ENCODE results near the gene ADM.

Gene ADM

DNA sequence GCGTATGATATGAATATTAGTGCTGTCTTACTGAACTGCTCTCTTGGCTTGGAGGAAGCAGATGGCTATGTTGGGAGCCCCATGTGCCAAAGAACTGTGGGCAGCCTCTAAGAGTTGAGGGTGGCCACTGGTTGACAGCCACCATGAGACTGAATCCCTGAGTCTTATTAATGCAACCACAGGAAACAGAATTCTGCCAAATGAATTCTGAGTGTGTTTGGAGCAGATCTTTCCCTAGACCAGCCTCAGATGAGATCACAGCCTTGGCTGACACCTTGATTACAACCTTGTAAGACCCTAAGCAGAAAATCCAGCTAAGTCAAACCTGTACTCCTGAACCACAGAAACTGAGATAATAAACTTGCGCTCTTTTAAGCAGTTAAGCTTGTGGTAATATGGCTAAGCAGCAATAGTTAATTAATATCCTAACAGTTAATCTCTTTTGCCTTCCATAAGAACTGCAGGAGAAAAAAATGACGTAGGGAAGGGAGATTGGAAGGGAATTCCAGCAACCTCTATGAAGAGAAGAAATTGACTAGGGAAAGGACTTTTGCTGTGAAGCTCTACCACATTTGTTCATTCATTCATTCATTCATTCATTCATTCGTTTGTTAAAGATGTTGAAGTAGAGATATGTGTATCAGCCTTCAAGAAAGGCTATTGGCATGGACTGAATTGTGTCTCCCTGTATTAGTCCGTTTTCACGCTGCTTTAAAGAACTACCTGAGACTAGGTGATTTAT lies 26.8 kb downstream of the ADM start:
- ChIA-PET POLR2A (no interaction called here), CTCF (no interaction called here)
- TF ChIP-seq TARDBP (IDR thresholded peaks at IDR 0.05), result no peak
- TF ChIP-seq CTBP1 (IDR thresholded peaks at IDR 0.05; ENCODE audit: borderline replicate concordance), result no peak
- TF ChIP-seq SP1 (IDR thresholded peaks at IDR 0.05), result no peak
- TF ChIP-seq ARNT (IDR thresholded peaks at IDR 0.05), result no peak
- no peak for TF ChIP-seq ELF4 (IDR thresholded peaks at IDR 0.05)
- TF ChIP-seq HDGF (IDR thresholded peaks at IDR 0.05; ENCODE audit: borderline replicate concordance), result no peak
- no peak for TF ChIP-seq NFRKB (IDR thresholded peaks at IDR 0.05)
- DNase-seq (ENCODE audit: extremely low spot score), result no peak

GRCh38 chr11:10333490-10333889 lies 28.6 kb downstream of the ADM start:
- TF ChIP-seq FOXA1 (IDR thresholded peaks at IDR 0.05) (no peak), TARDBP (IDR thresholded peaks at IDR 0.05) (no peak), CTBP1 (IDR thresholded peaks at IDR 0.05; ENCODE audit: borderline replicate concordance) (no peak), FOXM1 (IDR thresholded peaks at IDR 0.05; ENCODE audit: borderline replicate concordance) (no peak), SUZ12 (IDR thresholded peaks at IDR 0.05) (no peak), SP1 (IDR thresholded peaks at IDR 0.05) (no peak), BHLHE40 (IDR thresholded peaks at IDR 0.05; ENCODE audit: borderline replicate concordance) (no peak)
- POLR2A ChIA-PET, result no interaction called here
- DNase-seq (ENCODE audit: extremely low spot score), result no peak
- CTCF ChIA-PET, result no interaction called here

DNA sequence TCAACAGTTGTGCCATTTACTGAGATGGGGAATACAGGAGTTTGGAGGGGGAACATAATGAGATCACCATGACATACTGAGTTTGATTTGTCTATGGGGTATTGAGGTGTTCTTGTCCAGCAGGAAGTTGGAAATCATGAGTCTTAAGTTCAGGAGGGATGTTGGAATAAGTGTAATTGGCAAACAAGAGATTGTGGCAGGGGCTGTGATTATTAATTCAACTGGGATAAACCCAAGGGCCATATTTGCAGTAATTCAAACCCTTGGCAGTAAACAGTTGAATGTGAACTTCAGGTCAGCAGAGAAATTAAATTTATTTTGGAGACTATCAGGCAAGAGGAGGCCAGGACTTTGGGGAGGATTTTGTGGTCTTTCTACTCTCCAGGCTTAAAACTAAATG lies 33.4 kb downstream of the ADM start:
- ChIA-PET POLR2A (no interaction called here), CTCF (no interaction called here)
- no peak for DNase-seq (ENCODE audit: extremely low spot score)
- TF ChIP-seq TARDBP (IDR thresholded peaks at IDR 0.05) (no peak), HDGF (IDR thresholded peaks at IDR 0.05; ENCODE audit: borderline replicate concordance) (no peak), L3MBTL2 (conservative IDR thresholded peaks at IDR 0.05) (no peak), FOXK2 (IDR thresholded peaks at IDR 0.05) (no peak), ELF4 (IDR thresholded peaks at IDR 0.05) (no peak), CTBP1 (IDR thresholded peaks at IDR 0.05; ENCODE audit: borderline replicate concordance) (no peak), SP1 (IDR thresholded peaks at IDR 0.05) (no peak), LEF1 (IDR thresholded peaks at IDR 0.05; ENCODE audit: borderline replicate concordance) (no peak), BHLHE40 (IDR thresholded peaks at IDR 0.05; ENCODE audit: borderline replicate concordance) (no peak), ARNT (IDR thresholded peaks at IDR 0.05) (no peak), PKNOX1 (IDR thresholded peaks at IDR 0.05) (no peak), ZNF384 (IDR thresholded peaks at IDR 0.05) (no peak), SUZ12 (IDR thresholded peaks at IDR 0.05) (no peak), FOXM1 (IDR thresholded peaks at IDR 0.05; ENCODE audit: borderline replicate concordance) (no peak), FOXA1 (IDR thresholded peaks at IDR 0.05) (no peak)

DNA sequence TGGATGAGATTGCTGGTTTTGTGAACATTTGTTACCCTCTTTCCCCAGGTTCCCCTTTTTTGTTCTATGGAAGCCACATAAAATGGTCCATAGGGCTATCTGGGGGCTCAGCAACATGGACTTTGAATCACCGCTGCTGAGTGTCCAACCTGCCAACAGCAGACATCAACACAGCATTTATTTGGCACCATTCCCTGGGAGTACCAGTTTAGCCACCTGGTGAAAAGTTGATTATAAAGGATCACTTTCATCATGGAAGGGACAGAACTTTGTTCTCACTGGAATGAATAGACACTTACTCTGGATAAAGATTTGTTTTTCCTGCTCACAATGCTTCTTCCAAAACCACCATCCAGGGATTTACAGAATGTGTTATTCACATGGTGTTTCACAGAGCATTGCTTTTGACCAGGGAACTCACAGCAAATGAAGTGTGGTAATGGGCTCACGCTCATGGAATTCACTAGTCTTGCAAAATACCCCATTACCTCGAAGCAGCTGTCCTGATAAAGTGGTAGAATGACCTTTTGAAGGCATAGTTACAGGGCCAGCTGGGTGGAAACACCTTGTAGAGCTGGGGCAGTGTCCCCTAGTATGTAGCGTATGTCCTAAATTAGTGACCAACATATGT lies 43.9 kb downstream of the ADM start:
- POLR2A ChIA-PET, result no interaction called here
- DNase-seq (ENCODE audit: extremely low spot score), result no peak
- TF ChIP-seq L3MBTL2 (conservative IDR thresholded peaks at IDR 0.05) (no peak), CTBP1 (IDR thresholded peaks at IDR 0.05; ENCODE audit: borderline replicate concordance) (no peak), HDGF (IDR thresholded peaks at IDR 0.05; ENCODE audit: borderline replicate concordance) (no peak), SUZ12 (IDR thresholded peaks at IDR 0.05) (no peak), TARDBP (IDR thresholded peaks at IDR 0.05) (no peak), ELF4 (IDR thresholded peaks at IDR 0.05) (no peak), FOXA1 (IDR thresholded peaks at IDR 0.05) (no peak), FOXK2 (IDR thresholded peaks at IDR 0.05) (no peak), FOXM1 (IDR thresholded peaks at IDR 0.05; ENCODE audit: borderline replicate concordance) (no peak), NFRKB (IDR thresholded peaks at IDR 0.05) (no peak), ARNT (IDR thresholded peaks at IDR 0.05) (no peak), PKNOX1 (IDR thresholded peaks at IDR 0.05) (no peak), LEF1 (IDR thresholded peaks at IDR 0.05; ENCODE audit: borderline replicate concordance) (no peak), ZNF384 (IDR thresholded peaks at IDR 0.05) (no peak), SP1 (IDR thresholded peaks at IDR 0.05) (no peak), BHLHE40 (IDR thresholded peaks at IDR 0.05; ENCODE audit: borderline replicate concordance) (no peak)
- CTCF ChIA-PET, result interaction anchor here (0.7 kb wide), 1 partner anchor 40 kb away, joined by 3 read pairs; no protein-coding TSS in a partner anchor

DNA sequence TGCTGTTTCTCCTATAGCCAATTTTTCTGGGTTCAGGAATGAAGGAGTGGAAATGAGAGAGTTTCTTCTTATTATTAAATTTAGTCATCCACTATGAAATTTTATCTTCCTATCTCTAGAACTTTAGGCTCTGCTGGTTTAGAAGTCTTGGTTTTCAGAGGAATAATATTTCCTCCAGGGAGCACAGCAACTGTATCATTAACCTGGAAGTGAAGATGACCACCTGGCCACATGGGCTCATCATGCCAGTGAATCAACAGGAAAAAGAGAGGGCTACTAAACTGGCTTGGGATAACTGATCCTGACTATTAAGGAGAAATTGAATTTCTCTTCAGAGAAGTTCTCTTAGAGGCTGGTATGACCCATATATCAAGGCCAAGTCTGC lies 44.4 kb downstream of the ADM start:
- DNase-seq (ENCODE audit: extremely low spot score), result no peak
- TF ChIP-seq ZNF384 (IDR thresholded peaks at IDR 0.05) (no peak), FOXA1 (IDR thresholded peaks at IDR 0.05) (no peak), PKNOX1 (IDR thresholded peaks at IDR 0.05) (no peak), NFRKB (IDR thresholded peaks at IDR 0.05) (no peak), HDGF (IDR thresholded peaks at IDR 0.05; ENCODE audit: borderline replicate concordance) (no peak), L3MBTL2 (conservative IDR thresholded peaks at IDR 0.05) (no peak), ELF4 (IDR thresholded peaks at IDR 0.05) (no peak), FOXM1 (IDR thresholded peaks at IDR 0.05; ENCODE audit: borderline replicate concordance) (no peak), CTBP1 (IDR thresholded peaks at IDR 0.05; ENCODE audit: borderline replicate concordance) (no peak), SUZ12 (IDR thresholded peaks at IDR 0.05) (no peak)
- ChIA-PET CTCF (interaction anchor here (0.7 kb wide), 1 partner anchor 41 kb away, joined by 3 read pairs; no protein-coding TSS in a partner anchor), POLR2A (no interaction called here)

DNA sequence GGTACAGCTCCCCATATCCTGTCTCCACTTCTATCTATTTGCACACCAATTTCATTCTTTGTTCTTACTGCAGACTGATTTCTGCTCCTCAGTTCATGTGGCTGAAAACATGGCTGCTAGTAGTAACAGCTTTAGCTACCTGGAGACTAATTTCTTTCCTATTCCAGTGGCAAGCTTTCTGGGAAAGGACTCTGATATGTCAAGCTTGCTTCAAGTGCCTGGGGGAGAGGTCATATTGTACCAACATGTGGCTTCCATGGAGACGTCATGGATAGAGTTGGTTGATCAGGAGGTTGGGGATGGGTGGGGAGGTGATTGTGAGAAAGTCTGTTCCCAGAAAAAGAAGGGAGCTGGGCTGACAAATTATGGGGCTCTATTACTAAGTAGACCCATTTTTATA lies 44.9 kb downstream of the ADM start:
- ChIA-PET POLR2A (no interaction called here), CTCF (interaction anchor here (0.7 to 2.6 kb wide), 2 partner anchors 16 to 41 kb away, joined by 3 to 10 read pairs; no protein-coding TSS in a partner anchor)
- no peak for DNase-seq (ENCODE audit: extremely low spot score)
- no peak for TF ChIP-seq ARNT (IDR thresholded peaks at IDR 0.05)
- TF ChIP-seq L3MBTL2 (conservative IDR thresholded peaks at IDR 0.05), result no peak
- no peak for TF ChIP-seq BHLHE40 (IDR thresholded peaks at IDR 0.05; ENCODE audit: borderline replicate concordance)
- TF ChIP-seq HDGF (IDR thresholded peaks at IDR 0.05; ENCODE audit: borderline replicate concordance), result no peak
- TF ChIP-seq TARDBP (IDR thresholded peaks at IDR 0.05), result no peak
- no peak for TF ChIP-seq CTBP1 (IDR thresholded peaks at IDR 0.05; ENCODE audit: borderline replicate concordance)
- no peak for TF ChIP-seq ZNF384 (IDR thresholded peaks at IDR 0.05)
- no peak for TF ChIP-seq SP1 (IDR thresholded peaks at IDR 0.05)
- no peak for TF ChIP-seq SUZ12 (IDR thresholded peaks at IDR 0.05)
- TF ChIP-seq ELF4 (IDR thresholded peaks at IDR 0.05), result no peak
- no peak for TF ChIP-seq FOXK2 (IDR thresholded peaks at IDR 0.05)
- no peak for TF ChIP-seq FOXM1 (IDR thresholded peaks at IDR 0.05; ENCODE audit: borderline replicate concordance)
- no peak for TF ChIP-seq LEF1 (IDR thresholded peaks at IDR 0.05; ENCODE audit: borderline replicate concordance)
- TF ChIP-seq FOXA1 (IDR thresholded peaks at IDR 0.05), result no peak

Measured in HEK293T (cell line).